ENCODE results near the gene PSMB9.

Gene PSMB9

GRCh38 chr6:32839356-32839755 is 14.6 kb upstream of the PSMB9 start:
- DNase-seq (ENCODE audit: low read depth), result no peak

DNA sequence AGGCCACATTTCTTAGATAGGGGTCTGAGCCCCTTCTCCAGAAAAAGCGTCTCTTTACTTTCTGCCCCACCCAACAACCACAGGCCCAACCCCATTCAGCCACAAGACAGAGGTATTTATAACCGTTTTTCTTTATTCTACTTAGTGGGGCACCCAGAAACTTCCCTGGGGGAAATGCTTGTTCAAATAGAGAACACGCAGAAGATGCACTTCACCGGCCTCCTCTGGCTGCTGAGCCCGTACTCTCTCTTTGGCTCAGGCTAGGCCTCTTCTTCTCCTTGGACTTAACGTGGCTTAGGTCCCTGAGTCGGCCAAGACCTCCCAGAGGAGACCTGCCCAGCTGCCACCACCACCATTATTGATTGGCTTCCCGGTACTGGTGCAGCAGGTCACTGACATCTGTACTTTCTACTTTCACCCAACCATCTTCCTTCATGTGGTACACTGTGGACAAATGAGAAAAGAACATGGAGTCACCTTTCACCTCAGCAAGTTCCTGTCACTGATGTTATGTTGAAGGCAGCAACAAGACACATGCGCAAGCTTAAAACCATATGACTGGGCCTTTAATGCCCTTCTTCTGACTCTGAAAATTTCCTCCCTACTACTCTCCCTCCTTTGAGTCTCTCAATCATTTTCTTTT is 13.3 kb upstream of the PSMB9 start:
- DNase-seq (ENCODE audit: low read depth), result no peak

DNA sequence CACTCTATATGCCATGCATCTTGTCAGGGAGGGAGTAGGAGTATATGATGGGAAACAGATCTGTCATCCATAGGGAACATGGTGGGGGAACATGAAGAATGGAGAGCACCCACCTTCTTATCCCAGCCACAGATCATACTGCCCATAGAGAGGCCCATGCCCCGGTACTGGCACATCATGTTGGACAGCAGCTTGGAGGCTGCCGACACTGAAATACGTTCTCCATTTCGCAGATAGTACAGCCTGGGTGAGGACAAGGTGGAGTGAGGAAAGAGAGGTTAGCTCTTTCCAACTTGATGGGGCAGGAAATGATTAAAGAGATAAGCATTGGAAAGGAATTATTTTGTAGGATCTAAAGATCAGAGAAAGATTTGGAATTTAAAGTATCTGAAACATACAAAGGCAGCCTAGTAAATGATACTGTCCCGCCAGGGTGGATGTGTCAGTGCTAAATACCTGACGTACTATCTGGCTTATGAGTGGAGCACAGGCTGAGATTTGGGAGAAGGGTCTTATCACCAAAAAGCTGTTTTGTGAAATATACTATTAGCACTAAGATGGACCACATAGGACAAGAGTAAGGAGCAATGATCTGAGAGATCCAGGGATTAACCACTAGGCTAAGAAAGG is 11.9 kb upstream of the PSMB9 start:
- DNase-seq (ENCODE audit: low read depth), result no peak

DNA sequence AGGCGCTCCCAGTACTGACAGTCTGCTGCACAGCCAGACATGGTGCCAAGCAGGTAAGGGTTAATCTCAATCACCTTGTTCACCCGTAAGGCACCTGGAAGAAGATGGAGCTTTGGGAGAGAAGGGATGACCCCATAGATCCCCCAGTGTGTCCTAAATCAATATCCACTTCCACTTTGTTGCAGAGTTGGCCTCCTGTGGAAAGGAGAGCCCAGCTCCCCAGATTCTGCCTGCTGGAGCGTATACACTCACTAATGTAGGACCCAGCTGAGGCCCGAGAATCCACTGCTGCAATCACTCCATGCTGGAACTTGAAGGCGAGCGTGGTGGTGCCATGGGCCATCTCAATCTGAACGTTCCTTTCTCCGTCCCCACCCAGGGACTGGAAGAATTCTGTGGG is 11.3 kb upstream of the PSMB9 start:
- DNase-seq (ENCODE audit: low read depth), result no peak

DNA sequence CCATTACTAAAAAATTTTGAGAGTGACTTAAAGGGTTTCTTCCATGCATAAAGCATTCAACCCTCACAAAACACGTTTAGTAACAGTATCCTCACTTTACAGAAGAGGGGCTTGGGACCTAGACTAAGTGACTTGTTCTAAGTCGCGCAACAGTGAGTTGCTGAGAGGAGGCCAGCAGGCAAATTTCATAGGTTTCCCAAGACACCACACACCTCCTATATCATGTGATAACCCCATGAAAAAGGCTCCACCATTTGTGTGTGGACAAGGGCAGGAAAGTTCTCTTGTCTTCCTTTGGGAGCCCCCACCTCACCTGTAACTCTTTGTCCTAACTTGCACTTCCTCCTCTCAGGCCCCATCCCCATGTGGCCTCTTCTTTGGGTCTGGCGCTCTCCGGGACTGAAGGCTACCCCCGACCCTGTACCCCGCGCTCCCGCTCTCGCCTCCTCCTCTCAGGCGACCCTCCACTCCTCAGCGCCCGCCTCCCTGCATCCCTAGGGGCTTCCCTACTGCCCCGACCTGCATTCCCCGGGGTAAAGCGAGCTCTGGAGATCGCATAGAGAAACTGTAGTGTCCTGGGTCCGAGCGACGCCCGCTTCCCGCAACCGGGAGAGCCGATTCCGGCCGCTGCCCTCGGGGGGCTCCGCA is 10.5 kb upstream of the PSMB9 start:
- no peak for DNase-seq (ENCODE audit: low read depth)

DNA sequence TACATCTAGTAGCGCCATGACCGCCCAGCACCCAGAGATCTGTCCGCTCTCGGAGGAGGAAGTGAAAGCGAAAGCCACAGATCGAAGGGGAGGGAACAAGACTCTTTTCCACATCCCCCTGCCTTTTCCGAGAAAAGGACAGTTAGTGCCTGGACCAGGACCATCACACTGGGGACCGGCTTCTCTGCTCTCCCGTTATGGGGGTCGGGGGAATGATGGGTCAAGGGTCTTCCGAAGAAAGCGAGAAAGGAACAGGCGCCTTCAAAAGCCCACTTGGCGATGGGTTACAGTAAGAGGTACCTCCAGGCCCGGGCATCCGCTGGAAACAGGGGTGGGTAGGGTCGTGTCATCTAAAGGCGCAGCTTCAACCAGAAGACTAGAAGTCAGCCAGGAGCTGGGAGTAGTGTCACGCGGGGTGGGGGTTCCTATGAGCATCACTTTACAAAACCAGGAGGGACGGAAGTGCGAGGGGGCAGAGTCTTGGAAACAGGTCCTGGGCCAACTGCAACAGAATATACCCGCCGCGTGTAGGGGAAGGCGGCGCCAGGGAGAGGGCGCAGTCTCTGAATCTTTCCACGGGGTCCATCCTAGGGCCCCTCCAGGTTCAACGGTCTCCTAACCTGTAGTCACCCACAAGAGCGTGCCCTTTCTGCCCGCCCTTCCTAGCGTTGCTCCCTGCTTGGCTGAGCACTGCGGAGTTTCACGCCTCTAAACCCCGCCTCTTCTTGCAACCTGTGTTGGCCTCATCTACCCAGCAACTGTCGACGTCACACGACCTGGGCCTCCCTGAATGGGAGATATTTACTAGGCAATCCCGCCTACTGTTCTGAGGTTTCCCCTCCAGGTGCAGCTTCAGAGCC is 9.8 kb upstream of the PSMB9 start, which contains the start of gene PSMB8:
Gene PSMB8, minus strand, starts transcription at position 69 of the 860 bp plus-strand sequence. Its CDS starts 51 bp downstream, at position 18.
- peak; percentile 98 for DNase-seq (ENCODE audit: low read depth)

DNA sequence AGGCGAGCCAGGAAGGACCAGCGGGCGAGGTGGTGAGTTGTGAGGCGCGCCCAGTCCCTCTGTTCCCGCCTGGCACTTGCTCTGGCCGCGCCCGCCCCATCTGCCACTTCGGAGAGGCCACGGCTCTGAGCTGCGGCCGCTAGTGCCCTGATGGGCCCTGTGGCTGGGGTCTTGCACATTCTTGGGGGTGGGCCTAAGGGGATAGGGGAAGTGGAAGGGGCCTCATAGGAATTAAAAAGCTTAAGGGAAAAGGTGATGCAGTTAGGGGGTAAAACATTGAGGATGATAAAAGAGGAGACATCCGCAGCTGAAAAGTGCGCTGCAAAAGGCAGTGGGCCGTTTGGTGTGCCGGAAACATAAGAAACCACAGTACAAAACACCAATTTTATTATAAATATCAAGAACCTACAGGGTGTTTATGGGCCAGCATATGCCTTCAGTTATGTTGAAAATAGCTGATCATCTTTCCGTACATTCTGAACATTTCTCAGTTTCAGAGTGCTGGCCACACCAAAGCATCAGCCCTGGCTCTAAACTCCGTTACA is 9.1 kb upstream of the PSMB9 start:
- no peak for DNase-seq (ENCODE audit: low read depth)

DNA sequence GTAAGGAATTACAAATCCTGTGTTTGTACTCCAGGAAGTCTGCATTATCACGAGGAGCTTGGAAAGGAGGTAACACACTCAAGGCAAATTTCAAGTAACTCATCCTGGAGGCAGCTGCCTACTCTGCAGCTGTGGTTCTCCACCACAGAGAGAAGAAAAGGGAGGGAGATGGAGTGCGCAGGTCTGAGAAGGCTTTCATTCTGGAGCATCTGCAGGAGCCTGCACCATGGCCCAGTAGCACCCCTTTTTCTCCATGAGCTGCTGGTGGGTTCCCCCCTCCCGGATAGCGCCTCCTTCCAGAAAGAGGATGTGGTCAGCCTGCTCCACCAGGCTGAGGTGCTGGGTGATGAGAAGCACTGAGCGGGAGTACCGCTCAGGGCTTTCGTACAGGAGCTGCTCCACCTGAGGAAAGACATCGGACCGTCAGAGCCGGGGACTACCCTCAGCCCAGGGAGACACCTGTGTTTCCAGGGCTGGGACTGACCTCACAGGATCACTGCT is 8.6 kb upstream of the PSMB9 start:
- DNase-seq (ENCODE audit: low read depth), result no peak

DNA sequence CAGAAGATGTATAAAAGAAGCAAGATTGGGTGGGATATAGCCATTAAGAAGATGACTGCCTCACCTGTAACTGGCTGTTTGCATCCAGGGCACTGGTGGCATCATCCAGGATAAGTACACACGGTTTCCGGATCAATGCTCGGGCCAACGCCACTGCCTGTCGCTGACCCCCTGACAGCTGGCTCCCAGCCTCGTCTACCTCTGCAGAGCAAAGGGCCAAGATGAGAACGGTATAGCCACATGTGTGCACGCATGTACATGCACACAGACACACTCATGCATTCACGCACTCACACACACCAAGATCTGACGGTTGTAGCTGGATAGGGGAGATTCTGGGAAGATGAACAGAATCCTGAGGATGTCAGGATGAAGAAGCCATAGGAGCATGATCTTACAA is 7.0 kb upstream of the PSMB9 start:
- DNase-seq (ENCODE audit: low read depth), result no peak

GRCh38 chr6:32847795-32848194 is 6.2 kb upstream of the PSMB9 start:
- no peak for DNase-seq (ENCODE audit: low read depth)

- no peak for DNase-seq (ENCODE audit: low read depth)
These were observed 4.9 kb upstream of the PSMB9 start for GRCh38 chr6:32849126-32849525.

DNA sequence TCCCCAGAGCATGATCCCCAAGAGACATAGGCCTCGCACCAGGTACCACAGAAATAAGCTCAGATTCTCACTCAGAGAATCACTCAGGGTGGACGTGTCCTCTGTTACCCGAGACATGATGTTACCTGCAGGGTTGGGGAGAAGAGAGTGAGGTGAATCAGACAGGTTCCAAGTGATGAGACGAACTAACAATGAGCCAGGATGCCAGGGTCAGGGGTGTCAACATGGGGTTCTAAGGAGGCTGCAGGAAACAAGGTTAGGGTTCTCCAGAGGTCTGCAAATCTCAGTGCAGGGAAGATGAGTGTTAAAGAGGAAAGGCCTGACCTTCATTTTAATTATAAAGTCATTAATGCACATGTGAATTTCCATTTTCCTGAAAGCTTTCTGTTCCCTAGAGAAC is 3.0 kb upstream of the PSMB9 start:
- DNase-seq (ENCODE audit: low read depth), result no peak

GRCh38 chr6:32852018-32852843 is 1.8 kb upstream of the PSMB9 start:
- no peak for DNase-seq (ENCODE audit: low read depth)

DNA sequence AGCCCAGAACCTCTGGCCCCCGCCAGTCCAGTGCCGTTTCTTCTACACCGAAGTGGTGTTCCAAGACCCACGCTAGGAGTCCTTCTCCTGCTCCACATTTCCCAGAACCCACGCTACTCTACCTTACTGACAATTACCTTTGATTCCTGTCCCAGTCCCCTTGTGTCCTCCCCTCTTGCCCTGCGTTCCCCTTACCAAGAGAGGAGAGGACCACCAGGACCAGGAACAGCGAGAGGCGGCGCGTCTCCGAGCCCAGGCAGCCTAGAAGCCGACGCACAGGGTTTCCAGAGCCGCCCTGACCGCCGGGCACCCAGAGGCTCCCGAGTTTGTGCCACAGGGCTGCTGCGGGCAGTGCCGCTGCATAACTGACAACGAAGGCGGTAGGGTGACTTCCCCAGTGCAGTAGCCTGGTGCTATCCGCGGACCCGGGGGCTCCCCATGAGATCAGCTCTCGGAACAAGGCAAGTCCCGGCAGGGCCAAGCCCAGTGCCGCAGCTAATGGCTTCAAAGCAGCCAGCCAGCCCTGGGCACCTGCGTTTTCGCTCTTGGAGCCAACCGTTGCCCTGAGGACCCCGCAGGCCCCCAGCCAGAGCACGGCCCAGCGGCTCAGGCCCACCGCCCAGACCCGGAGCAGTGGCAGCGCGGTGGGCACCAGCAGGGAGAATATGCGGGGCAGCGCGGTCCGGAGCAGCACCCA is 1.0 kb upstream of the PSMB9 start:
- no peak for DNase-seq (ENCODE audit: low read depth)

DNA sequence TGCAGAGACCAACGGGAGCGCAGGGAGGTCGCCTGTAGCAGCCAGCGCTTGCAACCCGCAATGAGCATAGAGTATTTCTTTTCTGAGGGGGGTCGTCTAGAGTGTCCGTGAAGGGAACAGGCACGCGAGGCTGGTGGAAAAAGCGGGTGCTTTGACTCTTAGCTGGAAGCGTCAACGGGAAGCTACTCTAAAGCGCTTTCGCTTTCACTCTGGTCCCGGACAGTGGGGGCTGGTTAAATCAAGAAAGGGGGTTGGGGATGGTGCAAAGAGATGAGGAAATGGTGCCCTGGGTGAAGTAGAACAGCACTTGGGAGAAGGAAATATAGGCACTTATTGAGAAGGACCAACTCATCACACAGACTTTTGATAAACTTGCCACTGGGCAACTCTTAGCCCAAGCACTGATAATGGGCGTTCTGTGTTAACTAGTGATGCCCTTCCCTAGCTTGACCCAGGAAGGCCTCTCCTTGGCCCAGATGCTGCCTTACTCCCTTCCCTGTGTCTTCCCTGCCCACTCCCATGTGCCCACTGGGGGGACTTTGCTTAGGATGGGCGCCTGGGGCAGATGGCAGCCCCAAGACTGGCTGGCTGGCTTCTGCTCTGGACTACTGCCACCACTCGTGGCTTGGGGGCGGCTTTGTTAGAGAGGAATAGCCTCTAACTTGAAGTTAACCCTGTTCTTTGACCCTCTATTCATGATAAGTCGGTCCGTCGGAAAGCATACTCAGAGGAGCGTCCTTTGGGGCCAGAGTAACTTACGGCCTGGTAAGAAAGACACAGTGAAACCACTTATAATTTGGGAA is 585 bp downstream of the PSMB9 start:
- DNase-seq (ENCODE audit: low read depth), result peak; percentile 41

- DNase-seq (ENCODE audit: low read depth), result no peak
These were observed 1.6 kb downstream of the PSMB9 start for GRCh38 chr6:32855467-32856174.

DNA sequence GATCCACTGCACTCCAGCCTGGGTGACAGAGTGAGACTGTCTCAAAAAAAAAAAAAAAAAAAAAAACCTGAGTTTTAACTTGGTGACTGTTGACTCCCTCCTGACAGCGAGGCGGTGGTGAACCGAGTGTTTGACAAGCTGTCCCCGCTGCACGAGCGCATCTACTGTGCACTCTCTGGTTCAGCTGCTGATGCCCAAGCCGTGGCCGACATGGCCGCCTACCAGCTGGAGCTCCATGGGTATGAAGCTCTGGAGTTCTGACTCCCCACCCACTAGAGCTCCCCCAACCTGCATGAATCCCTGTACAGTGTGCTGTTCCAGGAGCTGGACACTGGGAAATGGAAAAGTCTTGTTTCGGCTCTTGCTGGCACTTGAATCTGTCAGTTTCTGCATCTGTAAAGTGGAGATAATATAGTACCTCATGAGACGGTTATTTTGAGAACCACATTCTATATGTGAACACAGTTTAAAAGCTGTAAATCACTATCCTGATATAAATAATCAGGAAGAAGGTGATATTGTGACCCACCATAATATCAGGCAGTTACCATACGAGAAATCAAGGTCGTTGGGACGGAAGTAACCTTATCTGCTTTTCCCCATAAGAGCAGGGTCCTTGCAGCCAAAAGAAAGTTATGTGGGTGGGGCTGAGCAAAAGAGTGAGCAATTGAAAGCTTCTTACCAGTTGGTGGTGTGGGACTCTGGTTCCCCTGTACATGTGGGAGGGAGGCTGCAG is 3.3 kb downstream of the PSMB9 start:
- DNase-seq (ENCODE audit: low read depth), result no peak

DNA sequence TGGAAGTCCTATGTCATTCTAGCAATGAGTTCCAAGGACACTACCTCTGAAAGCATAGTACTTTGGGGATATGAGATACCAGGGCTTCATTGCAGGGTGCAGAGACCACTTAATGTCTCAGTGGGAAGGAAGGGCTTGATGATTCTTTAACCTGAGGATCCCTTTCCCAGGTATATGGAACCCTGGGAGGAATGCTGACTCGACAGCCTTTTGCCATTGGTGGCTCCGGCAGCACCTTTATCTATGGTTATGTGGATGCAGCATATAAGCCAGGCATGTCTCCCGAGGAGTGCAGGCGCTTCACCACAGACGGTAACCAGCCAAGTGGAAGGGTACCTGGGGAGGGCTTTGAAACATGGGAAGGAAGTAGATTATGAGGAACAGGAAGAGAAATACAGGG is 4.2 kb downstream of the PSMB9 start:
- DNase-seq (ENCODE audit: low read depth), result no peak
